ENCODE measurements around the gene FNDC11.

Gene FNDC11

DNA sequence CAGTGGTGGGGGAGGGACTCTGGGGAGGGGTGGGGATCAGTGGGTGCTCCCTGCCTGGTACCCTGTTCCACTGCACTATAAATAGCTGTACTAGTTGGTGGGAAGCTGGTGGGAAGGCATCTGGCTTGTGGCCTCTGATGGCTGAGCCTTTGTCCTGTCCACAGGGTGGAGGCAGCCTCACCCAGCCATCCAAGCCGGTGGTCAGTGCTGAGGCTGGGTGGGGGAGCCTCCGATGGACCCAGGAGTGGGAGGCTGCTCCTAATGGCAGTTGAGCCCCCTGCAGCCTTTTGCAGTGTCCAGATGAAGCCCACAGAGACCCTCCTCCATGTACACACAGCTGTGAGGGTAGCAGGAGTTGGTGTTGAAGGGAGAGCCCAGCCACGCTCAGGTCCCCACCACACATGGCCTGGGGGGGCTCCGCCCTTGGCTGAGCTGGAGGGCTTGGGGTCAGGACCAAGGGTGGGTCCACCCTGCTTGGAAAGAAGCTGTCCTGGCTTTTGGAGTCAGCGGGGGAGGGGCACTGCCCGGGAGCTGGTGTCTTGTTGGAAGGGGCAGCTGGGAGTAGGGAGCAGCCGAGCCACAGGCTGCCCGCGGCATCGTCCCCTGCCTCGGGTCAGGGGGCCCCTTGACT, 30.9 kb upstream of the FNDC11 start:
- no peak overlapping the region for H2AFZ ChIP-seq (ENCODE audit: low read depth)

GRCh38 chr20:63525185-63525584, 28.8 kb upstream of the FNDC11 start:
- TF ChIP-seq CTCF (conservative IDR thresholded peaks at IDR 0.05; ENCODE audit: low read depth, low read length) = no peak
- Histone ChIP-seq H4K20me1 (ENCODE audit: insufficient read depth) (no peaks in the 10 kb centered on the region), H2AFZ (ENCODE audit: low read depth) (no peak overlapping the region), H3K4me1 (ENCODE audit: low read depth, poor library complexity, severe bottlenecking) (no peaks in the 10 kb centered on the region), H3K27me3 (ENCODE audit: insufficient read depth, low read depth) (peaks cover 57% of the 10 kb centered on the region), H3K79me2 (ENCODE audit: insufficient read depth, low read depth) (no peaks in the 10 kb centered on the region), H3K9ac (no peak overlapping the region), H3K4me2 (no peak overlapping the region), H3K36me3 (ENCODE audit: insufficient read depth) (no peaks in the 10 kb centered on the region), H3K27ac (no peak overlapping the region), H3K4me3 (IDR thresholded peaks at IDR 0.05; ENCODE audit: insufficient read depth, low read depth, low read length) (no peak overlapping the region)

More for the DNA sequence above, 30.9 kb upstream of the FNDC11 start:
- Histone ChIP-seq H3K4me3 (IDR thresholded peaks at IDR 0.05; ENCODE audit: insufficient read depth, low read depth, low read length) (no peak overlapping the region), H3K36me3 (ENCODE audit: insufficient read depth) (no peaks in the 10 kb centered on the region), H4K20me1 (ENCODE audit: insufficient read depth) (no peaks in the 10 kb centered on the region), H3K9ac (no peak overlapping the region), H3K27ac (no peak overlapping the region), H3K79me2 (ENCODE audit: insufficient read depth, low read depth) (no peaks in the 10 kb centered on the region), H3K27me3 (ENCODE audit: insufficient read depth, low read depth) (peaks cover 57% of the 10 kb centered on the region), H3K4me1 (ENCODE audit: low read depth, poor library complexity, severe bottlenecking) (no peaks in the 10 kb centered on the region), H3K4me2 (no peak overlapping the region)
- TF ChIP-seq CTCF (conservative IDR thresholded peaks at IDR 0.05; ENCODE audit: low read depth, low read length) = no peak

GRCh38 chr20:63525971-63526370, 28.0 kb upstream of the FNDC11 start:
- H3K4me2 ChIP-seq = no peak overlapping the region
- TF ChIP-seq CTCF (conservative IDR thresholded peaks at IDR 0.05; ENCODE audit: low read depth, low read length) = no peak
- H2AFZ ChIP-seq (ENCODE audit: low read depth) = no peak overlapping the region
- no peaks in the 10 kb centered on the region for H3K36me3 ChIP-seq (ENCODE audit: insufficient read depth)
- H3K9ac ChIP-seq = no peak overlapping the region
- no peak overlapping the region for H3K4me3 ChIP-seq (IDR thresholded peaks at IDR 0.05; ENCODE audit: insufficient read depth, low read depth, low read length)
- no peak overlapping the region for H3K27ac ChIP-seq
- no peaks in the 10 kb centered on the region for H3K79me2 ChIP-seq (ENCODE audit: insufficient read depth, low read depth)
- peaks cover 63% of the 10 kb centered on the region for H3K27me3 ChIP-seq (ENCODE audit: insufficient read depth, low read depth)
- no peaks in the 10 kb centered on the region for H3K4me1 ChIP-seq (ENCODE audit: low read depth, poor library complexity, severe bottlenecking)
- H4K20me1 ChIP-seq (ENCODE audit: insufficient read depth) = no peaks in the 10 kb centered on the region

DNA sequence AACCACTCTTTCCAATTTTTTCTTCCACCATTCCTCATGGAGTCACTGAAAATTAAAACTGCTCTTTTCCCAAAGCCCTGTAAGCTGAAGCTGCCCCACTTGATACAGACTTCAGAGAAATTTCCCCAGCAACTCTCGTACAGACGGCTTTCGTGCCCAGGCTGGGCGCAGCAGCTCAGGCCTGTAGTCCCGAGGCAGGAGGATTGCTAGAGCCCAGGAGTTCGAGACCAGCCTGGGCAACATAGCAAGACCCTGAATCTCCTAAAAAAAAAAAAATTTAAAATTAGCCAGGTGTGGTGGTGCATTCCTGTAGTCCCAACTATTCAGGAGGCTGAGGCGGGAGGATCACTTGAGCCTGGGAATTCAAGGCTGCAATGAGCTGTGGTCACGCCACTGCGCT, 26.8 kb upstream of the FNDC11 start:
- no peak overlapping the region for H2AFZ ChIP-seq (ENCODE audit: low read depth)
- peaks cover 72% of the 10 kb centered on the region for H3K27me3 ChIP-seq (ENCODE audit: insufficient read depth, low read depth)
- TF ChIP-seq CTCF (conservative IDR thresholded peaks at IDR 0.05; ENCODE audit: low read depth, low read length) = no peak
- H3K9ac ChIP-seq = no peak overlapping the region
- no peak overlapping the region for H3K4me3 ChIP-seq (IDR thresholded peaks at IDR 0.05; ENCODE audit: insufficient read depth, low read depth, low read length)
- H4K20me1 ChIP-seq (ENCODE audit: insufficient read depth) = no peaks in the 10 kb centered on the region
- H3K36me3 ChIP-seq (ENCODE audit: insufficient read depth) = no peaks in the 10 kb centered on the region
- H3K79me2 ChIP-seq (ENCODE audit: insufficient read depth, low read depth) = no peaks in the 10 kb centered on the region
- H3K4me2 ChIP-seq = no peak overlapping the region
- H3K4me1 ChIP-seq (ENCODE audit: low read depth, poor library complexity, severe bottlenecking) = no peaks in the 10 kb centered on the region
- no peak overlapping the region for H3K27ac ChIP-seq
